ENCODE results near the gene RPL3.
A peak's percentile ranks its signal among the peaks of the same experiment; 100 is the strongest.
"Not testable (repeated sequence)": the region's sequence is repeated elsewhere in the genome, so short reads cannot be mapped to it uniquely, and the experiment has no call there.

Gene RPL3

DNA sequence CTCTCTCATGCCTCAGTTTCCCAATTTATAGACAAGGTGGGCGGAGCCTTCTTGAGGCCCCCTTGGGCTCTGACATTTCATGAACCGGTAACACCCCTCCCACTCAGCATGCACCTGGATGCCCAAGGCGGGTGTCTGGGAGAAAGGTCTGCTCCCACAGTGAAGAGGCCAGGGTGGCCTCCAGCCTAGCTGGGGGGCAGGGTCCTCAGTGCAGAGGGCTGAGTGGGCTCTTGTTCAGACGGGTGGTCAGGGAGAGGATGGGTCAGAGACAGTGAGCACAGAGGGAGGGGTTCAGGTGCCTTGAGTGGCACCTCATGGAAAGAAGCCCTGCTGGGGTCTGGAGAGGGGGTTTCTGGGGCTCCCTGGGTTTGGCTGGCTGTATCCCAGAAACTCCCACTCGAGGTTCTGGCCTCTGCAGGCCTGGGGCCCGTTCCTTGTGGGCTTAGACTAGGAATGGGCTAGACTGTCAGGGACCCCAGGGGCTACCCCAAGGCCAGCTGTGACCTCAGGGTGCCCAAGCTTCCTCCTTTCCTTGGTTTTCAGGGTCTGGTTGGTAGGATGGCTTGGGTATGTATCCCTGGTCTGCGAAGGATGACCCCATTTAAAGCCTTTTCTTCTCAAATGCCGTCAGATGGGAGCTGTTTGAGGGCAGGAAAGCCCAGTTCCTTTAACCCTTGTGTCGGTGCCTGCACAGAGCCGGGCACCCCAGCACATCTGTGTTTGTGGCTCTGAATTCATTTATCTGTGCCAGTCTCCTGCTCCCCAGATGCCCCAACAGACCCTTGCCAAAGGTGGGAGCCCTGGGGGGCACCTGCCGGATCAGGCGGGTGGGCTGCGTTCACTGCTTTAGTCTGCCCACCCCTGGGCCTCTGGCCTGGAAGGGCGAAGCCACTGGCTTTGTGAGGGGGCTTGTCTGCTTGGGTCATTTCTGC is 31.6 kb upstream of the RPL3 start:
- no peak for DNase-seq

DNA sequence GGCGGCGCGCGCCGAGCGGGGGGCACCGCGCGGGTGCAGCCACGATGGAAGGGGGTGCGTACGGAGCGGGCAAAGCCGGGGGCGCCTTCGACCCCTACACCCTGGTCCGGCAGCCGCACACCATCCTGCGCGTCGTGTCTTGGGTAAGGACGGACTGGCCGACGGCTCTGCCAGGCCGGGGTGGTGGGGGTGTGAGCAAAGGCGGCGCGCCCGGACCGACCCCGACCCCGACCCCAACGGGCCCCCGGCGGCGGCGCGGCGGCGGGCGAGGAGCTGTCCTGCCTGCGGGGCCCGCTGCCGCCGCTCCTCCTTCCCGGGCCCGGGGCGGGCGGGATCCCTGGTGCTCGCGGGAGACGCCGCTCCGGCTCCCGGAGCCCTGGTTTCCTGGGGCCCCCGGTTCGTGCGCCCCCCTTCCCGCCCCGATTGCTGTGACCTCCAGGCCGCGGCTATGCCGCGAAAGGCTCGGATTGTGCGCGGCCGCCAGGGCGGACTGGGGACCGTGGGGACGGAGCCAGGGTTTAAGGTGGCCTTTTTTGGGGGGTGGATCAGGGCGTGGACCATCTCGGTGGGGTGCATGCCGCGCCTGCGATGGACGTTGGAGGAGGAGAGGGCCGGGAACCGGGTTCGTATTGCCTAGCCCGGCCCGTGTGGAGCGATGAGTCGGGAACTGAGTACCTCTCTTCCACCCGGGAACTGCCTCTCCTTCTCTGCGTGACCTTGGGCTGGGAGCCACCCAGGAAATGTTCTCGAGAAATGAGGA is 30.7 kb upstream of the RPL3 start, which contains the start of gene SYNGR1:
SYNGR1 (plus strand) TSS at position 25 of the 760 bp plus-strand sequence; CDS start at position 45, 20 bp downstream.
- no peak for DNase-seq

DNA sequence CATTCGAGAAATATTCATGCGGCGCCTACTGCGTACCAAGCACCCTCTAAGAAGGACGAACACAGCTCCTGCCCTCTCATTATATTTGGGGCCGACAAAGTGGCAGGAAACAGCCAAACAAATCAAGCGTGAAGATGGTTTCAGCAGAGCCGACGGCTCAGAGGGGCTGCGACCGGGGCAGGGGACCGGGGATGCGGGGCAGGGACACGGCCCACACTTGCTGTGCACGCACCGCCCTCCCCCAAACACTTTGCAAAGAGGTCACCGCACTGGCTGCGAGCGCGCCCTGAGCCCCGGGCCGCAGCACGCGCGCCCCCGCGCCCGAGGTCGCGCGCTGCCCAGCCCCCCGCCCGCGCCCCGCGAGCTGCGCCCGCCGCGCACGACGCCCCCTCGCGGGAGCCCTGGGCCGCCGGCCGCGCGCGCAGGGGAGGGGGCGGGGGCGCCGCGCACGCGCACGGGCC is 30.1 kb upstream of the RPL3 start:
- peak; percentile 25 for DNase-seq

DNA sequence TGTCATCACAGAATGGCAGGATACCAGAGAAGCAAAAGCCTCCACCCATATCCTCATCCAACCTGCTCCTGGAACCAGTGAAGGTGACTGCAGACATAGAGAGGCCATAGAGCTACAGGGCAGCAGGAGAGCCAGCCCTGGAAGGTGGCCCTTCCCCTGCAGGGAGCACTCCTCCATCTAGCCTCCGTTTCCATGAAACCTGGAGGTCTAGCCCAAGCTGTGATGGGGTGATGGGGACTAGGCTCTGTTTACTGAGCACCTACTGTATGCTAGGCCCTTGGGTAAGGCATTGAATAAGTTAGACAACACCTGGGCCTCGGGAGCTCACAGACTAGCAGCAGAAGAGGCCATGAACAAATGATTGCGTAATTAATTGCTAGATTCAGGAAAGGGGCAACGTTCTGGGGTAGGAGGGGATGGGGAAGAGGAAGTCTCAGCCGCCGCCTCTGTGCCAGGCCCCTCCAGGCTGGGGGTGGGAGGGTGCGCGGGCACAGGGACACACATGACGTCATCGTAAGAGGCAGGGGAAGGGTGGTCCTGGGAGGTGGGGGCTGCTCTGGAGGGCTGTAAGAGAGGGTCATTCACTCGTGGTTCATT is 29.6 kb upstream of the RPL3 start:
- DNase-seq = peak; percentile 40

DNA sequence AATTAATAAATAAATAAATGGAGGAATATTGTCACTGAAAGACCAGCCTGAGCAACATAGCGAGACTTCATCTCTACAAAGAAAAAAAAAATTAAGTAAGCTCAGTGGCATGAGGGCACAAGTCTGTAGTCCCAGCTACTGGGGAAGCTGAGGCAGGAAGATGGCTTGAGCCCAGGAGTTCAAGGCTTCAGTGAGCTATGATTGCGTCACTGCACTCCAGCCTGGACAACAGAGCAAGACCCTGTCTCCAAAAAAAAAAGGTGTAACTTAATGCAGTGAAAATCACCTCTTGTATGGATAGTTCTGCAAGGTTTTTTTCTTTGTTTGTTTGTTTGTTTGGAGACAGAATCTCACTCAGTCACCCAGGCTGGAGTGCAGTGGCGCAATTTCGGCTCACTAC is 25.8 kb upstream of the RPL3 start:
- no peak for DNase-seq

DNA sequence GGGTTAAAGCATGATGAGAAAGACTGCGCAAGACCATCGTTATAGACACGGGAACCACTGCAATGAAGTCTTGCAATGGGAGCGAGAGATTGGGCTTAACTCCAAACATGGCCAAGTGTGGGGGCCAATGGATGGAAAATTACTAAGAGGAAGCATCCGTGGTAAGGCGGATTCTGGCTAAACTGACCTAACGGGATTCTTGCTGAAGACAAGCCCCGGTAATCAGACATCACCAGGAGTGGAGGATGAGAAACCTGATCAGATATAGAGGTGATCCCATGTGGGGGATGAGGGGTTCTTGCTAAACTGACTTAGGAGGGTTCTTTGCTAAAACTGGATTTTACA is 24.6 kb upstream of the RPL3 start:
- no peak for DNase-seq

DNA sequence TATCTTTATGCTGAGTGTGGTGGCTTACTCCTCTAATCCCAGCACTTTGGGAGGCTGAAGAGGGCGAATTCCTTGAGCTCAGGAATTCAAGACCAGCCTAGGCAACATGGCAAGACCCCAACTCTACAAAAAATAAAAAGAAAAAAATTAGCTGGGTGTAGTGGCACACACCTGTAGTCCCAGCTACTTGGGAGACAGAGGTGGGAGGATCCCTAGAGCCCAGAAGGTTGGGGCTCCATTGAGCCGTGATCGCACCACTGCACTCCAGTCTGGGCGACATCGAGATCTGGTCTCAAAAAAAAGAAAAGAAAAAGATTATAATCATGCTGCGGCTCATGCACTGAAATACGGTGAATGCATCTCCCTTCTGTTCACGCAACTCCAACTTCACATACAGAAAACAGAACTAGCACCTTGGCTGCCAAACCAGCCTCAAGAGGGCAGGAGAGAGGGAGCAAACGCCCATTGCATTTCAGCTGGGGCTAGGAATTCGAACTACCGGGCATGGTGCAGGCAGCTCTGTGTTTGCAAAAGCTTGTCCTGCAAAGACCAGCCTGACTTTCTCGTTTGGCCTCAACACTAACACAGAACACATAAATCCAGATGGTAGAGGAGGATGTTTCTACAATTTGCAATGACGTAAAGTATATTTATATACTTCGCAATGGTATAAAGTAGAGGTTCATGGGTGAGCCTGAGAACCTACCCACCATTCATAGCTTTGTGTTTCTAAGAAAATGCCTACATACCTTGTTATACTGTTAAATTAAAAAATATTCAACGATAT is 24.0 kb upstream of the RPL3 start:
- DNase-seq = peak; percentile 58

DNA sequence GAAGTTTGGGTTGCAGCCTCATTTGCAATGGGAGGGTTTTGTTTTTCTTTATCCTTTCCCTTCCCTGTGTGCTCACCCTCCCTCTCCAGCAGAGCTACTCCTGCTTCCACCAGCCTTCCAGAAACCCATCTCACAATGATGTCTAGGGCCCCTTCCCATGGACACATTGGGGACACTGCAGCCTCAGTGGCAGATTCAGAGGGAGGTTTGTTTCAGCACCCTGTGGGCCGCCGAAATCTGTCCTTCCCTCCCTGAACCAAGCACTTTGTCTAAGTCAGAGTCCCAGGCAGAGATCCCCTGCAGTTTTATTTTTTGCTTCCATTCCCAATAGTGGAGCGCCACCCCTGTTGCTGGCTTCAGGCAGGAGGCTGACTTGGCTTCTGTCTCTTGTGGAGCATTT is 21.8 kb upstream of the RPL3 start:
- no peak for DNase-seq

DNA sequence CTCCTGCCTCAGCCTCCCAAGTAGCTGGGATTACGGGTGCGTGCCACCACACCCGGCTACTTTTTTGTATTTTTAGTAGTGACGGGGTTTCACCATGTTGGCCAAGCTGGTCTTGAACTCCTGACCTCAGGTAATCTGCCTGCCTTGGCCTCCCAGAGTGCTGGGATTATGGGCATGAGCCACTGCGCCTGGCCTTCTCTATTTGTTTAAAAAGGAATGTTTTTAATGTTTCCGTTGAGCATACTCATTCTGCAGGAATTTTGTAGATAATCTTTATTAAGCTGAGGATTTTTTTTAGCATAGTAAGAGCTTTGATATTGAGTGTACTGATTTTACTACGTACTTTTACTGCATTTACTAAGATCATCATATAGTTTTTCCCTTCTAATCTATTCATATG is 20.4 kb upstream of the RPL3 start:
- DNase-seq = not testable (repeated sequence)

DNA sequence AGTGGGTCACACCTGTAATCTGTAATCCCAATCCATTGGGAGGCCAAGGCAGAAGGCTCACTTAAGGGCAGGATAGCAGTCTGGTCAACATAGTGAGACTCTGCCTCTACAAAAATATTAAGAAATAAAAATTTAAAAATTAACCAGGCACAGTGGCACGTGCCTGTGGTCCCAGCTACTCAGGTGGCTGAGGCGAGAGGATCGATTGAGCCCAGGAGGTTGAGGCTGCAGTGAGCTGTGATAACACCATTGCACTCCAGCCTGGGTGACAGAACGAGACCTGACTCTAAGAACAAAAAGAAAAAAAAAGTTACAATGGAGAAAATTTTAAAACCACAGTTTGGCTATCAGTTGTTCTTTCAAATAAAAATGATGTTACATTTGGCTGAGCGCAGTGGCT is 17.0 kb upstream of the RPL3 start:
- no peak for DNase-seq

DNA sequence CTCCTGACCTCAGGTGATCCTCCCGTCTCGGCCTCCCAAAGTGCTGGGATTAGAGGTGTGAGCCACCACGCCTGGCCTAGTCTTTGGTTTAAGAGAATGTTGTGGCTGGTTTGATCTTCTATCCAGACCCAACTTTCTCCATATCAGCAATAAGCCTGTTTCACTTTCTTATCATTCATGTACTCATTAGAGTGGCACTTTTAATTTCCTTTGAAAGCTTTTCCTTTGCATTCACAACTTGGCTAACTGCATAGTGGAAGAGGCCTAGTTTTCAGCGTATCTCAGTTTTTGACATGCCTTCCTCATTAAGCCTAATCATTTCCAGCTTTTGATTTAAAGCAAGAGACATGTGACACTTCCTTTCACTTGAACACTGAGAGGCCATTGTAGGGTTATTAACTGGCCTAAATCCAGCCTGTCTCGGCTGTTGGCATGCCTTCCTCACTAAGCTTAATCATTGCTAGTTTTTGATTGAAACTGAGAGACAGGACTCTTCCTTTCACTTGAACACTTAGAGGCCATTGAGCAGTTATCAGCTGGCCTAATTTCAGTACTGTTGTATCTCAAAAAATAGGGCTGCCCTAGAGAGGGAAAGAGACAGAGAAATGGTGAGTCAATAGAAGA is 13.1 kb upstream of the RPL3 start:
- no peak for DNase-seq

DNA sequence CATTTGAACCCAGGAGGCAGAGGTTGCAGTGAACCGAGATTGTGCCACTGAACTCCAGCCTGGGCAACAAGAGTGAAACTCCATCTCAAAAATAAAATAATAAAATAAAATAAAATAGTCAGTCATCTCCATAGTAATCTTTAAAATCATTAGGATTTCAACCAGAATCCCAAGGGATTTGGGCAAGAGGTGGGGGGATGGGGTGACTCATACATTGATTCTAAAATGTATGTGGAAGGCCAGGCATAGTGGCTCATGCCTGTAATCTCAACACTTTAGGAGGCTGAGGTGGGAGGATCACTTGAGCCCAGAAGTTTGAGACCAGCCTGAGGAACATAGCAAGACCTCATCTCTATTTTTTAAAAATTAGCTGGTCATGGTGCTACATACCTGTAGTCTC is 11.1 kb upstream of the RPL3 start:
- not testable (repeated sequence) for DNase-seq

DNA sequence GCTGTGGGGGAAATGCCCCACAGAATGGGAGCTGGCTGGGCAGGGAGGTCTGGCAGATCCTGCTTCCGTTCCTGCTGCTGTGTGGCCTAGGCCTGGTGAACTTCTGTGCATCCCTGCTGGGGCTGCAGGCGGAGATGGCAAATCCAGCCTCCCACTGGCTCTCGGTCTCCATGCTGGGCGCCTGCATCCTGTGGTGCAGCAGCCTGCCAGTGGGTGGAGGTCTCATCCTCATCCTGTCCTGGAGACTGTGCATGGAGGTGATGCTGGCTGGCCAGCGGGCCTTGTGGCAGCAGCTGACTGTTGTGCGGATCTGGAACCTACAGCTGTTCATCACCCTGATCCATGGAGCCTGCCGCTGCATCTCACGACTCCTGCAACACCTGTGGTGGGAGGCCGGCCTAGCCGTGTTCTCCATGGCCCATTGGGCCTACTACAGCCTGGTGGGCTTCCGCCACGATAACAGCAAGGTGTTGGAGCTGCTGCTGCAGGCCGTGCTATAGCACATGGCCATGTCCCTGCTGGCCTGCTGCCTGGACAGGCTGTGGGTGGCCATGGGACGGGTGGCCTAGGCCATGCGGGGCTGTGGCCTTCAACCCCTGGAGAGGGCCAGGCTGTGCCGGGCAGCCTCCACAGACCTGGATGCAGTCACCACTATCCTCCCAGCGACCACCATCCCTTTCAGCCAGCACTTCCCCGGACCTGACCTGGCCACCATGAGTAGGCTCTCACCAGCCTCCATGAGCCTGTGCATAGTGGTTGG is 8.8 kb upstream of the RPL3 start:
- no peak for DNase-seq

DNA sequence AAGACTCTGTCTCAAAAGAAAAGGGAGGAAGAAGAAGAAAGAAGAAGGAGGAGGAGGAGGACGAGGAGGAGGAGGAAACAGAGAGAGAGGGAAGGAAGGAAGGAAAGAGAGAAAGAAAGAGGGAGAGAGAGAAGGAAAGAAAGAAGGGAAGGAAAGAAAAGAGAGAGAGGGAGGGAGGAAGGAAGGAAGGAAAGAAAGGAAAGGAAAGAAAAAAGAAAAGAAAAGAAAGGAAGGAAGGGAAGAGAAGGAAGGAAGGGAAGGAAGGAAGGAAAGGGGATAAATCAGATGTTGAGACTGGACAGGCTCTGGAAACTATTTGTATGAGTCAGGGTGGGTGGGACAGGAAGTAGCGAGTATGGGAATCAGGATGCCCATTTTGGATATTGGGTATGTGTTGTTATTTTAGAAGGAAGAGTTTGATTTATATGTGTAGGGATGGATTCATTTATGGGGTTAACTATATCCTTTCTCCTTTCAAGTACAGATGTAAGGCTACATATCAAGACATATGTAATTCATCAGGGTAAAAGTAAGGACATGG is 6.0 kb upstream of the RPL3 start:
- DNase-seq = no peak

DNA sequence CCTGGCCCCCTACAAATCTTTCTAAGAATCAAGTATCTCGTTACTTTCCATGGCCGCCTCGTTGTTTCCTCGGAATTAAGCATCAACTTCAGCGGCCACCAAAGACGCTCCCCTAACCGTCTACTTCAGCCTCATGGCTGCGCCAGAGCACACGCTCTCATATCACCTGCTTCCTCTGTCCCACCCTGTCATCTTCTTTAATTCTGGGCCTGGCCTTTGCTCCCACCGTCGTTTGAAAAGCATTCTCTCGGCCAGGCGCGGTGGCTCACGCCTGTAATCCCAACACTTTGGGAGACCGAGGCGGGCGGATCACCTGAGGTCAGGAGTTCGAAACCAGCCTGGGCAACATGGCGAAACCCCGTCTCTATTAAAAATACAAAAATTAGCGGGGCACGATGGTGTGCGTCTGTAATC is 1.2 kb upstream of the RPL3 start:
- DNase-seq = not testable (repeated sequence)

DNA sequence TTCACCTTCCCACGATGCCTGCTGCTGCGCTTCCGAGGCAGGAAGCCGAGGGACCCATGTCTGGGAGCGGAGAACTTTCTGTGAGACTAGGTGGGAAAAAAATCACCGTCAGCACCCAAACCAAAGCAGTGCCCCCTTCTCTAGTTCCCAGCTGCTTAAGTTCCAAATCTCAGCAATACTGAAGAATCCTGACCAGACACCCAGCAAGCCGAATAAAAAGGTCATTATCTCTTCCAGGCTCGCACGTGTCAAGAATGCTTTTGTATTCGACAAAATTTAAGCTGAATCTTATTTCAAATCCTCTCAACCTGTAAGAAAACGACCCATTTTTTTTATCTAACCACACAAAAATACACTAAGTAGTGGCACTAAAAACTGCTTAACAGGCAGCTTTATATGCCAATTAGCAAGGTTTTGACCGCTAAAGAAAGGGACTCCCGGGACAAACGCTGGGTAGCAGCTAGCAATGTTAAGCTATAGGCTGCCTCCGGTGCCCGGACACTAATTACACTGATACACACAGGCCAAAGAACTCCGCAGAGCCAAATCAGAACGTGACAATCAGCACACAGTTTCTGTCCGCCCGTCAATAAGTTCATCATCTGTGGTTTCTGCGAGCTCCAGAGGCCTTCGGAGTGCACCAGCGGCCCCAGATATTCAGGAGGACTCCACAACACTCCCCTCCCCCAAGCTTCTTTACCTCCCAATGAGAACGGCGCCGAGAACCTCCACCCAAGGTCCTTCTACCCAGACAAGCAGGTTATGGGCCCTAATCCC is 728 bp downstream of the RPL3 start:
- peak; percentile 47 for DNase-seq

DNA sequence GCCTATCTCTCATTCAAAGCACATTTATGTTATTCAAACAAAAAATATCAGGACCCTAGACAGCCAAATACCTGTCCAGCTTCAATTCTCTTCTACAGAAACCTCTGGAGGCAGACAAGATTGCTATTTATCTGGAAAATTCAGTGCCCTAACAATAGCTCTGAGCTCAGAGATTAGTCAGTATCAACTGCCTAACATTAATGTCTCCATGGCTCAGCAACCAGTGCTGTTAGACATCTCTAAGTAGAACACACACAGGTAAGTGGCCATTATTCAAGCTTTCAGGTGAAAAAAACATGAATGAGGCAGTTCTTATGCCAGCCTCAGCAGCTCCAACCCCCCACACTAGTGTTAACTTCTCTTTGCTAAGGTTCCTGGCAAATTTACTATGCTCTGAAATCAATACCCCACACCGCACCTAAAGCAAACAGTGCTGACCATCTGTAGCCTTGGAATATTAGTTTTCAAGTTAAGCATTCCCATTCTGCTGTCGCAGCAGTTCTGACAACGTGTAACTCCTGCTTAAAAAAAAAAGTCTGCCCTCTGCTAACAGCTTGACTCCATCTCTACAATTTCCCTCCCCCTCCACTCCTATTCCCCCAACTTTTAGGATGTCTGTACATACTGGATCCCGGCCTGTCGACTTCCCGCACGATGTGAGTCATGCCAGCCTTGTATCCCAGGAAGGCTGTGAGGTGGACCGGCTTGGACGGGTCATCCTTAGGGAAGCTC is 1.5 kb downstream of the RPL3 start:
- no peak for DNase-seq

DNA sequence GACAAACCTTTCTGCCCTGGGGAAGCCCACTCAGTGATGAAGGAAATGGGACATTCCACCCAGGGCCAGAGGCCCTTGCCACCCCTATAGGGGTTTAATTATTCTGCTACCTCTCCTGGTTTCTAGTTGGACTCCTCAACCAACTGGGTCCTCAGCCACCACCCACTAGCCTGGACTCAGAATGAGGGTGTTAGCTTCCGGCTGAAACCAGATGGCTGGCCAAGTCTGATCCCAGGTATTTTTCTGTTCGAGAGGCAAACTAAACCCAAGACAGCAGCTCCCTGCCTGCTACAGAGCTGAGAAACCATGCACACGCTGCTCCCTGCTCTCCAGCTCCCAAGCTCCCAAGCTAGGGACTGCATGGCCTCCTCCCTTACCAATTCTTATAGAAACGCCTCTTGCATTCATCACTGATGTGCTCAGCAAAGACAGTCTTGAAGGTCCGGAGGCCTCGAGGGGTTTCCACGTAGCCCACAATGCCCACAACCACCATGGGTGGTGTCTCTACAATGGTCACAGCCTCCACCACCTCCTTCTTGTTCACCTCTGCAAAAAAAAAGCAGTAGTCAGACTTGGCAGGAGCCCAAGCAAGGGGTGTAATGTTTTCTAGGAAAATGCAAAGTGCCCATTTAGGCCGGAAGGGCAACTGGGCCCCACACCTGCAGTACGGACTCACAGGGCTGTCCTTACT is 2.2 kb downstream of the RPL3 start:
- DNase-seq = peak; percentile 37

Data from CD4-positive, alpha-beta T cell treated with Interferon gamma for 1 hour (primary cell).